Fibroblast of lung (primary cell): ENCODE data around the gene TICAM2. TPM values are rescaled to one million over a fixed set of nuclear protein-coding genes. Genes with fewer than 3 reads are reported as not detected.

Experiments used
- DNase-seq, 2 donors: peaks; one replicate each; pipeline versions ENCODE4 v3.0.0 to v3.0.0-alpha.2; 2010; ENCODE audit warnings: low read depth in 2 of 2
- H2AFZ ChIP-seq: 2 replicates; pipeline ENCODE4 v1.5.1; 2012; ENCODE audit warnings: low read length, control low read depth, inconsistent platforms
- H3K27ac ChIP-seq: 2 replicates; pipeline ENCODE4 v1.5.1; 2011; ENCODE audit warnings: low read length, control low read depth; ENCODE audit not compliant: insufficient read depth
- H3K27me3 ChIP-seq: 2 replicates; pipeline ENCODE4 v1.5.1; 2011; ENCODE audit warnings: mild to moderate bottlenecking, low read length; ENCODE audit not compliant: control insufficient read depth, insufficient read depth
- H3K36me3 ChIP-seq: 2 replicates; pipeline ENCODE4 v1.5.1; 2011; ENCODE audit warnings: low read length; ENCODE audit not compliant: control insufficient read depth, insufficient read depth
- H3K4me1 ChIP-seq: 2 replicates; pipeline ENCODE4 v1.5.1; 2011; ENCODE audit warnings: low read length; ENCODE audit not compliant: control insufficient read depth, insufficient read depth; ENCODE audit errors: extremely low read depth
- H3K4me2 ChIP-seq: 2 replicates; pipeline ENCODE4 v1.5.1; 2011; ENCODE audit warnings: low read length, control low read depth; ENCODE audit not compliant: insufficient read depth; ENCODE audit errors: extremely low read depth
- H3K4me3 ChIP-seq, 4 experiments: fragments of 200-600 bp in 1 of 4; sonication (generic) in 1 of 4; replicated peaks in 1 of 4; 2 replicates each; pipeline ENCODE4 v1.5.1; 2011 to 2016; ENCODE audit warnings: low read length in 4 of 4, low read depth in 3 of 4, mild to moderate bottlenecking in 3 of 4, control low read depth in 2 of 4, inconsistent platforms in 1 of 4, mixed read lengths in 1 of 4; ENCODE audit not compliant: insufficient read depth in 1 of 4; ENCODE audit errors: control extremely low read depth in 1 of 4
- H3K79me2 ChIP-seq: 2 replicates; pipeline ENCODE4 v1.5.1; 2012; ENCODE audit warnings: mild to moderate bottlenecking, low read length, inconsistent platforms; ENCODE audit not compliant: control insufficient read depth, insufficient read depth
- H3K9ac ChIP-seq: 2 replicates; pipeline ENCODE4 v1.5.1; 2011; ENCODE audit warnings: mild to moderate bottlenecking, low read length, control low read depth; ENCODE audit not compliant: insufficient read depth
- H3K9me3 ChIP-seq: 2 replicates; pipeline ENCODE4 v1.5.1; 2012; ENCODE audit warnings: low read depth, low read length; ENCODE audit not compliant: control insufficient read depth, insufficient read depth
- H4K20me1 ChIP-seq: 2 replicates; pipeline ENCODE4 v1.5.1; 2011; ENCODE audit warnings: low read length; ENCODE audit not compliant: control insufficient read depth, insufficient read depth; ENCODE audit errors: extremely low read depth
- EZH2 ChIP-seq: IDR thresholded peaks from 2 replicates; pipeline ENCODE4 v1.5.1; 2012; ENCODE audit warnings: low read length, control low read depth, mild to moderate bottlenecking; ENCODE audit errors: missing control alignments
- polyA plus RNA-seq, 2 donors: library from polyadenylated mRNA; depleted of rRNA in 1 of 2; stranded (reverse) in 1 of 2; unstranded in 1 of 2; fragments of >200 nt; gene quantifications; 2 replicates each; pipeline ENCODE4 v1.2.1, GENCODE V29; 2011 to 2012; ENCODE audit warnings: missing spikeins in 1 of 2
- total RNA-seq: library from RNA; depleted of rRNA; stranded (reverse); fragments of >200 nt; gene quantifications from 2 replicates; pipeline ENCODE4 v1.2.1, GENCODE V29; 2014
- TF ChIP-seq, protein P1 (sequence below), 2 donors: IDR thresholded peaks in 1 of 2; conservative IDR thresholded peaks in 1 of 2; 1 replicate in 1 of 2; 2 replicates in 1 of 2; pipeline ENCODE4 v1.5.1; 2011 to 2012; ENCODE audit warnings: low read length in 2 of 2, control low read depth in 1 of 2, inconsistent platforms in 1 of 2, low read depth in 1 of 2, mild to moderate bottlenecking in 1 of 2

TICAM2 gene
- total and polyA plus RNA-seq, 2 donors (not counting 1 experiment from before 2014, with no cell fraction given): 8.8 to 10.3 TPM

DNA sequence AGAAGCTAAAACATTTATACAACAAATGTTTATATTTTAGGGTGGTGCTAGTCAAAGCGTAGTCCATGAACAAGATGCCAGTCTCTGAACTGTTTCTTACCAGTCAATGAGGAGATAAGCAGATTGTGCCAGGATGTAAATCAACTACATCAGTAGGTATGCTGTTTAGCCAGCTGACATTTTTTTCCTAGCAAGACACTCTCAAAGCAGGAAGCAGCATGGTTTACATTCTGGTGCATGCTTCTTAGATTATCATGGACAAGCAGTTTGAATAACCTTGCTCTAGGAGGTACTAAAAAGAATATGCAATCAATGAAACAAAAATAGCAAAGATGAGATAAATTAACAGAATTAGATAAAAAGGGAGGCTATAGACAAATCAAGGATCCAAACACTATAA, 17.0 kb downstream of the TICAM2 start:
- Histone ChIP-seq H3K27me3 (no peaks in the 10 kb centered on the region), H3K9me3 (no peaks in the 10 kb centered on the region), H3K27ac (no peak overlapping the region), H3K36me3 (peaks cover 2% of the 10 kb centered on the region), H4K20me1 (no peaks in the 10 kb centered on the region), H2AFZ (no peak overlapping the region), H3K4me2 (no peak overlapping the region), H3K4me3 (no peak overlapping the region), H3K79me2 (peaks cover 58% of the 10 kb centered on the region), H3K4me1 (peaks cover 4% of the 10 kb centered on the region), H3K9ac (no peak overlapping the region)
- no peak for DNase-seq
- TF ChIP-seq EZH2: no peak
- TF ChIP-seq, protein P1, sequence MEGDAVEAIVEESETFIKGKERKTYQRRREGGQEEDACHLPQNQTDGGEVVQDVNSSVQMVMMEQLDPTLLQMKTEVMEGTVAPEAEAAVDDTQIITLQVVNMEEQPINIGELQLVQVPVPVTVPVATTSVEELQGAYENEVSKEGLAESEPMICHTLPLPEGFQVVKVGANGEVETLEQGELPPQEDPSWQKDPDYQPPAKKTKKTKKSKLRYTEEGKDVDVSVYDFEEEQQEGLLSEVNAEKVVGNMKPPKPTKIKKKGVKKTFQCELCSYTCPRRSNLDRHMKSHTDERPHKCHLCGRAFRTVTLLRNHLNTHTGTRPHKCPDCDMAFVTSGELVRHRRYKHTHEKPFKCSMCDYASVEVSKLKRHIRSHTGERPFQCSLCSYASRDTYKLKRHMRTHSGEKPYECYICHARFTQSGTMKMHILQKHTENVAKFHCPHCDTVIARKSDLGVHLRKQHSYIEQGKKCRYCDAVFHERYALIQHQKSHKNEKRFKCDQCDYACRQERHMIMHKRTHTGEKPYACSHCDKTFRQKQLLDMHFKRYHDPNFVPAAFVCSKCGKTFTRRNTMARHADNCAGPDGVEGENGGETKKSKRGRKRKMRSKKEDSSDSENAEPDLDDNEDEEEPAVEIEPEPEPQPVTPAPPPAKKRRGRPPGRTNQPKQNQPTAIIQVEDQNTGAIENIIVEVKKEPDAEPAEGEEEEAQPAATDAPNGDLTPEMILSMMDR (conservative IDR thresholded peaks at IDR 0.05 in 1 of 2, IDR thresholded peaks at IDR 0.05 in 1 of 2; ENCODE audit: low read depth in 1 of 2, low read length in 2 of 2): no peak

DNA sequence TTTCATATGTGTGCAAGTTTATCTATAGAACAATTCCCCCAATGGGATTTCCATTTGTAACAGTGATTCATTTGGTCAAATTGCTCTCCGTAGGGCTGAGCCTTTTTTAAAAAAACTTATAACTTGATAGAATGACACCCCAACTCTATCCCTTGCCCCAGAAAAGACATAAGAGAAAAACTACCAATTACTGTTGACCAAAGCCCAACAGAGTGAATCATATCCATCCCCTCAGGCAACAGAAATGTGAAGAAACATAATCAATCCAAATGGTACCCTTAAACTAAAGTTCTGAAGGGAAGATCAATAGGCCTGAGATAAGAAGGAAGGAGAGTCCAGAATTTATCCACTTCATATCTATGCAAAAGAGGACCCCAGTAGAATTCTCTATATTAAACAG, 17.8 kb downstream of the TICAM2 start:
- Histone ChIP-seq H3K79me2 (peaks cover 57% of the 10 kb centered on the region), H4K20me1 (no peaks in the 10 kb centered on the region), H2AFZ (no peak overlapping the region), H3K4me2 (no peak overlapping the region), H3K4me1 (peaks cover 4% of the 10 kb centered on the region), H3K9me3 (no peaks in the 10 kb centered on the region), H3K27ac (no peak overlapping the region), H3K4me3 (no peak overlapping the region), H3K36me3 (peaks cover 2% of the 10 kb centered on the region), H3K27me3 (no peaks in the 10 kb centered on the region), H3K9ac (no peak overlapping the region)
- DNase-seq: no peak
- no peak for TF ChIP-seq EZH2
- TF ChIP-seq, protein P1 (conservative IDR thresholded peaks at IDR 0.05 in 1 of 2, IDR thresholded peaks at IDR 0.05 in 1 of 2; ENCODE audit: low read depth in 1 of 2, low read length in 2 of 2): no peak

DNA sequence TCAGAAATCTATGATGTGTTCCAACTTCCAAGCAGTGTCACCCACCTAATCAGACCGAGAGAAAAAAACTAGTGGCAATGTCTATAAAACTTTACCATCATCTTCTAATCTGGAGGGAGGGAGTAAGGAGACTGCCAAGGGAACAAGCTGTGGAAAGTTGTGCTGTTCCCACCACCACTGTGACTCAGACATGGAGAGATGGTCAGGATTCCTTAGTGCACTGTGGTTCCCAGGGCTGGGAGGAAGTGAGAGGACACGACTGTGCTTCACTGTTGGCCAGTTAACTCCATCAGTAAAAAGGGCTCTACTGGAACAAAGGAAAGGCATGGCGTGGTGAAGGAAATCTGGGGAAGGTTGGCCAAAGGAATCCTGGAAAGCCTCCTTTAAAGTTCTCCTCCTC, 18.8 kb downstream of the TICAM2 start:
- no peak overlapping the region for H2AFZ ChIP-seq

More for the DNA sequence above, 18.8 kb downstream of the TICAM2 start:
- Histone ChIP-seq H3K79me2 (peaks cover 60% of the 10 kb centered on the region), H3K36me3 (peaks cover 2% of the 10 kb centered on the region), H4K20me1 (no peaks in the 10 kb centered on the region), H3K4me3 (no peak overlapping the region), H3K4me2 (peak overlapping the region; percentile 15), H3K27me3 (no peaks in the 10 kb centered on the region), H3K27ac (peak overlapping the region; percentile 52), H3K4me1 (peaks cover 4% of the 10 kb centered on the region), H3K9ac (no peak overlapping the region), H3K9me3 (no peaks in the 10 kb centered on the region)
- TF ChIP-seq, protein P1 (conservative IDR thresholded peaks at IDR 0.05 in 1 of 2, IDR thresholded peaks at IDR 0.05 in 1 of 2; ENCODE audit: low read depth in 1 of 2, low read length in 2 of 2): no peak
- no peak for TF ChIP-seq EZH2
- DNase-seq: peak; percentile 85 to 97
